ENCODE results near the gene ARSB. TPM values are rescaled to one million over a fixed set of nuclear protein-coding genes. Genes with fewer than 3 reads are reported as not detected.
A peak's percentile ranks its signal among the peaks of the same experiment; 100 is the strongest.

ARSB gene
- total and polyA plus RNA-seq, 10 of the 15 experiments (the other 5 are each of a cell fraction or from before 2014, with no cell fraction given), result 1.2 to 8.2 (median 6.1) TPM

DNA sequence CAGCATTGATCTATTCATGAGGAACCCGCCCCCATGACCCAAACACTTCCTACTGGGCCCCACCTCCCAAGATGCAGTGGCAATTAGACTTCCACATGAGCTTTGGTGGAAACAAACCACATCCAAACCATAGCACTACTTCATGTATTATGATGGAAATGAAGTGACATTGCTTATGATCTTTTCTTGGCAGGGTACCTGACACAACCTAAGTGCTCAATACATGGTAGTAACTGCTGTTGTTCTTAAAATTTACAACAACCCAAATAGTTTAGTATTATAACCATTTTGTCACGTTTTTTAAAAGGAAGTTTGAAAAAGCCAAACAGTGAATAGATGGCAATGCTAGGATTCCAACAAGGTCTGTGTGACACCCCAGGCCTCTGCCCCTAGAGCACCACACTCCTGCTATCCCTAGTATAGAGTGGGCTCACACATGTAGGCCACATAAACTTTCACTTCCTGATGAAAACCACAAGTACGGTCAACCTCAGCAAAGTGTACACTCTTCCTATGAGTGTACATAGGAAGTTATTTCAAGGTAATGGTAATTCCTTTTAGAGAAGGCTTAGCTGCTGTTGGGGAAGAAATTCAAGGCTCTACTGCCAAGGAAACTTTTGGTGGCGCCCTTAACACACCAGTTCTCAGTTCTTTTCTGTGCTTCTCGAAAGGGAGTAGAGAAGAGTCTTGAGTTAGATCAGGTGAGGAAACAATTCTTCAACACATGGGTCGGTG is 97.6 kb downstream of the ARSB start (continued):
- TF ChIP-seq TCF7 (IDR thresholded peaks at IDR 0.05; ENCODE audit: borderline replicate concordance), result peak; percentile 58; the same call in 1 of the 2 replicates
- TF ChIP-seq BHLHE40 (IDR thresholded peaks at IDR 0.05; ENCODE audit: borderline replicate concordance in 1 of 2, low read depth in 2 of 2, low read length in 1 of 2), result peak; percentile 58 to 70; a peak in 2 of 4 replicates
- no peak for TF ChIP-seq SMARCA5 (IDR thresholded peaks at IDR 0.05)
- TF ChIP-seq, protein P1, sequence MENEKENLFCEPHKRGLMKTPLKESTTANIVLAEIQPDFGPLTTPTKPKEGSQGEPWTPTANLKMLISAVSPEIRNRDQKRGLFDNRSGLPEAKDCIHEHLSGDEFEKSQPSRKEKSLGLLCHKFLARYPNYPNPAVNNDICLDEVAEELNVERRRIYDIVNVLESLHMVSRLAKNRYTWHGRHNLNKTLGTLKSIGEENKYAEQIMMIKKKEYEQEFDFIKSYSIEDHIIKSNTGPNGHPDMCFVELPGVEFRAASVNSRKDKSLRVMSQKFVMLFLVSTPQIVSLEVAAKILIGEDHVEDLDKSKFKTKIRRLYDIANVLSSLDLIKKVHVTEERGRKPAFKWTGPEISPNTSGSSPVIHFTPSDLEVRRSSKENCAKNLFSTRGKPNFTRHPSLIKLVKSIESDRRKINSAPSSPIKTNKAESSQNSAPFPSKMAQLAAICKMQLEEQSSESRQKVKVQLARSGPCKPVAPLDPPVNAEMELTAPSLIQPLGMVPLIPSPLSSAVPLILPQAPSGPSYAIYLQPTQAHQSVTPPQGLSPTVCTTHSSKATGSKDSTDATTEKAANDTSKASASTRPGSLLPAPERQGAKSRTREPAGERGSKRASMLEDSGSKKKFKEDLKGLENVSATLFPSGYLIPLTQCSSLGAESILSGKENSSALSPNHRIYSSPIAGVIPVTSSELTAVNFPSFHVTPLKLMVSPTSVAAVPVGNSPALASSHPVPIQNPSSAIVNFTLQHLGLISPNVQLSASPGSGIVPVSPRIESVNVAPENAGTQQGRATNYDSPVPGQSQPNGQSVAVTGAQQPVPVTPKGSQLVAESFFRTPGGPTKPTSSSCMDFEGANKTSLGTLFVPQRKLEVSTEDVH (IDR thresholded peaks at IDR 0.05; ENCODE audit: low read depth, partially characterized antibody), result no peak
- no peak for TF ChIP-seq RFX5 (IDR thresholded peaks at IDR 0.05; ENCODE audit: low read depth, low read length)
- TF ChIP-seq RUNX3 (IDR thresholded peaks at IDR 0.05; ENCODE audit: low read length), result peak; percentile 100
- peak; percentile 23; the same call in 1 of the 2 replicates for TF ChIP-seq EZH2 (IDR thresholded peaks at IDR 0.05; ENCODE audit: borderline replicate concordance, control insufficient read depth, low read depth, low read length)
- TF ChIP-seq, protein P2, sequence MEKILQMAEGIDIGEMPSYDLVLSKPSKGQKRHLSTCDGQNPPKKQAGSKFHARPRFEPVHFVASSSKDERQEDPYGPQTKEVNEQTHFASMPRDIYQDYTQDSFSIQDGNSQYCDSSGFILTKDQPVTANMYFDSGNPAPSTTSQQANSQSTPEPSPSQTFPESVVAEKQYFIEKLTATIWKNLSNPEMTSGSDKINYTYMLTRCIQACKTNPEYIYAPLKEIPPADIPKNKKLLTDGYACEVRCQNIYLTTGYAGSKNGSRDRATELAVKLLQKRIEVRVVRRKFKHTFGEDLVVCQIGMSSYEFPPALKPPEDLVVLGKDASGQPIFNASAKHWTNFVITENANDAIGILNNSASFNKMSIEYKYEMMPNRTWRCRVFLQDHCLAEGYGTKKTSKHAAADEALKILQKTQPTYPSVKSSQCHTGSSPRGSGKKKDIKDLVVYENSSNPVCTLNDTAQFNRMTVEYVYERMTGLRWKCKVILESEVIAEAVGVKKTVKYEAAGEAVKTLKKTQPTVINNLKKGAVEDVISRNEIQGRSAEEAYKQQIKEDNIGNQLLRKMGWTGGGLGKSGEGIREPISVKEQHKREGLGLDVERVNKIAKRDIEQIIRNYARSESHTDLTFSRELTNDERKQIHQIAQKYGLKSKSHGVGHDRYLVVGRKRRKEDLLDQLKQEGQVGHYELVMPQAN (conservative IDR thresholded peaks at IDR 0.05), result no peak
- TF ChIP-seq ZNF384 (IDR thresholded peaks at IDR 0.05; ENCODE audit: borderline replicate concordance, low read depth, low read length), result no peak
- no peak for TF ChIP-seq HDAC2 (IDR thresholded peaks at IDR 0.05)
- peak; percentile 84 for TF ChIP-seq CBX5 (IDR thresholded peaks at IDR 0.05; ENCODE audit: low read depth)
- TF ChIP-seq, protein P3, sequence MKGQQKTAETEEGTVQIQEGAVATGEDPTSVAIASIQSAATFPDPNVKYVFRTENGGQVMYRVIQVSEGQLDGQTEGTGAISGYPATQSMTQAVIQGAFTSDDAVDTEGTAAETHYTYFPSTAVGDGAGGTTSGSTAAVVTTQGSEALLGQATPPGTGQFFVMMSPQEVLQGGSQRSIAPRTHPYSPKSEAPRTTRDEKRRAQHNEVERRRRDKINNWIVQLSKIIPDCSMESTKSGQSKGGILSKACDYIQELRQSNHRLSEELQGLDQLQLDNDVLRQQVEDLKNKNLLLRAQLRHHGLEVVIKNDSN (IDR thresholded peaks at IDR 0.05; ENCODE audit: borderline replicate concordance, extremely low read length, insufficient read depth, low read depth, low read length), result no peak
- TF ChIP-seq POLR2AphosphoS2 (IDR thresholded peaks at IDR 0.05; ENCODE audit: low read depth, low read length), result no peak
- peak; percentile 97 for TF ChIP-seq MTA3 (IDR thresholded peaks at IDR 0.05; ENCODE audit: borderline replicate concordance, low read length)
- TF ChIP-seq KAT2A (conservative IDR thresholded peaks at IDR 0.05; ENCODE audit: control insufficient read depth, low read depth, low read length), result no peak
- TF ChIP-seq GATAD2B (conservative IDR thresholded peaks at IDR 0.05; ENCODE audit: low read depth), result 0 out of 2 replicates have a peak, but pooled peaks have one; percentile 56
- TF ChIP-seq BMI1 (IDR thresholded peaks at IDR 0.05; ENCODE audit: borderline replicate concordance), result peak; percentile 62; the same call in 1 of the 2 replicates
- no peak for TF ChIP-seq ZSCAN29 (IDR thresholded peaks at IDR 0.05)
- TF ChIP-seq, protein P4, sequence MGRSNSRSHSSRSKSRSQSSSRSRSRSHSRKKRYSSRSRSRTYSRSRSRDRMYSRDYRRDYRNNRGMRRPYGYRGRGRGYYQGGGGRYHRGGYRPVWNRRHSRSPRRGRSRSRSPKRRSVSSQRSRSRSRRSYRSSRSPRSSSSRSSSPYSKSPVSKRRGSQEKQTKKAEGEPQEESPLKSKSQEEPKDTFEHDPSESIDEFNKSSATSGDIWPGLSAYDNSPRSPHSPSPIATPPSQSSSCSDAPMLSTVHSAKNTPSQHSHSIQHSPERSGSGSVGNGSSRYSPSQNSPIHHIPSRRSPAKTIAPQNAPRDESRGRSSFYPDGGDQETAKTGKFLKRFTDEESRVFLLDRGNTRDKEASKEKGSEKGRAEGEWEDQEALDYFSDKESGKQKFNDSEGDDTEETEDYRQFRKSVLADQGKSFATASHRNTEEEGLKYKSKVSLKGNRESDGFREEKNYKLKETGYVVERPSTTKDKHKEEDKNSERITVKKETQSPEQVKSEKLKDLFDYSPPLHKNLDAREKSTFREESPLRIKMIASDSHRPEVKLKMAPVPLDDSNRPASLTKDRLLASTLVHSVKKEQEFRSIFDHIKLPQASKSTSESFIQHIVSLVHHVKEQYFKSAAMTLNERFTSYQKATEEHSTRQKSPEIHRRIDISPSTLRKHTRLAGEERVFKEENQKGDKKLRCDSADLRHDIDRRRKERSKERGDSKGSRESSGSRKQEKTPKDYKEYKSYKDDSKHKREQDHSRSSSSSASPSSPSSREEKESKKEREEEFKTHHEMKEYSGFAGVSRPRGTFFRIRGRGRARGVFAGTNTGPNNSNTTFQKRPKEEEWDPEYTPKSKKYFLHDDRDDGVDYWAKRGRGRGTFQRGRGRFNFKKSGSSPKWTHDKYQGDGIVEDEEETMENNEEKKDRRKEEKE (IDR thresholded peaks at IDR 0.05), result no peak
- TF ChIP-seq HCFC1 (IDR thresholded peaks at IDR 0.05; ENCODE audit: low read length), result no peak

Measured in GM12878 (cell line).